ENCODE data around the gene SPEN. TPM values are rescaled to one million over a fixed set of nuclear protein-coding genes. Genes with fewer than 3 reads are reported as not detected.

SPEN gene
- total and polyA plus RNA-seq, 10 of the 15 experiments (the other 5 are each of a cell fraction or from before 2014, with no cell fraction given): 5.2 to 58.7 (median 20.1) TPM

GRCh38 chr1:15969321-15969880, 121.9 kb downstream of the SPEN start:
- Histone ChIP-seq H3K36me3 (ENCODE audit: control insufficient read depth in 2 of 2, insufficient read depth in 2 of 2, low read length in 1 of 2) (peaks cover 10 to 25% of the 10 kb centered on the region in 2 experiments), H3K9ac (ENCODE audit: control insufficient read depth, insufficient read depth, low read length) (no peak overlapping the region), H3K4me1 (ENCODE audit: control insufficient read depth, insufficient read depth, low read length) (peaks cover 35% of the 10 kb centered on the region), H3K27me3 (replicated peaks in 1 of 2; ENCODE audit: control insufficient read depth in 2 of 2, insufficient read depth in 2 of 2, low read length in 1 of 2) (no peaks in the 10 kb centered on the region), H4K20me1 (ENCODE audit: control insufficient read depth, insufficient read depth) (no peaks in the 10 kb centered on the region), H2AFZ (ENCODE audit: control insufficient read depth, low read depth, low read length) (no peak overlapping the region), H3K4me2 (ENCODE audit: control insufficient read depth, insufficient read depth) (no peak overlapping the region), H3K4me3 (no peak overlapping the region), H3K9me3 (replicated peaks; ENCODE audit: control insufficient read depth, insufficient read depth, low read length) (peaks cover 10% of the 10 kb centered on the region; the same call in 2 of the 3 replicates), H3K27ac (ENCODE audit: control insufficient read depth, insufficient read depth) (no peak overlapping the region), H3K79me2 (ENCODE audit: control insufficient read depth, insufficient read depth, low read length) (peaks cover 27% of the 10 kb centered on the region)
- ChIA-PET RAD21 (ENCODE audit: unreplicated experiment) (interaction anchor here (1.1 kb wide), 1 partner anchor 12 kb away, joined by 4 read pairs; no protein-coding TSS in a partner anchor), CTCF (interaction anchor here (1.3 to 2.6 kb wide), 2 partner anchors 10 to 154 kb away, joined by 5 to 6 read pairs; no protein-coding TSS in a partner anchor), POLR2A (interaction anchor here (0.5 kb wide), 1 partner anchor 138 kb away, joined by 10 read pairs; no protein-coding TSS in a partner anchor), SMC1A (ENCODE audit: uncharacterized antibody, unreplicated experiment) (interaction anchor here (0.5 to 1.7 kb wide), 4 partner anchors 20 to 154 kb away, joined by 3 to 5 read pairs (median 4); no protein-coding TSS in a partner anchor)
- intact Hi-C loops (cut with micrococcal nuclease; ENCODE audit: unreplicated experiment): loop anchor here (5.0 kb wide), 1 partner anchor 122 kb away; the partner anchor contains the start of gene SPEN
- in situ Hi-C loops (cut with MboI): no loop called here
- no peak for DNase-seq (ENCODE audit: low read depth, low spot score)
- TF ChIP-seq TARDBP (IDR thresholded peaks at IDR 0.05; ENCODE audit: borderline replicate concordance) (no peak), CBX5 (IDR thresholded peaks at IDR 0.05; ENCODE audit: low read depth) (no peak), SIX5 (IDR thresholded peaks at IDR 0.05; ENCODE audit: low read depth, low read length, severe bottlenecking) (no peak), FOXK2 (IDR thresholded peaks at IDR 0.05) (no peak)
- no TSS peak for BruUV-seq (replicated peaks)
- no peak for FAIRE-seq
- over 99% methylated on average over 13 of the region's 13 CpGs for WGBS (ENCODE audit: insufficient coverage, insufficient replicate concordance, low lambda C conversion rate, missing lambda C conversion rate)
- no peak for ATAC-seq

- ChIA-PET SMC1A (ENCODE audit: uncharacterized antibody, unreplicated experiment) (no interaction called here), RAD21 (ENCODE audit: unreplicated experiment) (no interaction called here), POLR2A (no interaction called here), CTCF (no interaction called here)
- Histone ChIP-seq H3K79me2 (ENCODE audit: control insufficient read depth, insufficient read depth, low read length) (peaks cover 30% of the 10 kb centered on the region), H3K27me3 (replicated peaks in 1 of 2; ENCODE audit: control insufficient read depth in 2 of 2, insufficient read depth in 2 of 2, low read length in 1 of 2) (no peaks in the 10 kb centered on the region), H3K36me3 (ENCODE audit: control insufficient read depth in 2 of 2, insufficient read depth in 2 of 2, low read length in 1 of 2) (peaks cover 10 to 25% of the 10 kb centered on the region in 2 experiments), H3K9ac (ENCODE audit: control insufficient read depth, insufficient read depth, low read length) (no peak overlapping the region), H3K27ac (ENCODE audit: control insufficient read depth, insufficient read depth) (no peak overlapping the region), H3K4me2 (ENCODE audit: control insufficient read depth, insufficient read depth) (no peak overlapping the region), H3K9me3 (replicated peaks; ENCODE audit: control insufficient read depth, insufficient read depth, low read length) (peaks cover 10% of the 10 kb centered on the region; the same call in 2 of the 3 replicates), H2AFZ (ENCODE audit: control insufficient read depth, low read depth, low read length) (no peak overlapping the region), H4K20me1 (ENCODE audit: control insufficient read depth, insufficient read depth) (no peaks in the 10 kb centered on the region), H3K4me3 (no peak overlapping the region), H3K4me1 (ENCODE audit: control insufficient read depth, insufficient read depth, low read length) (peaks cover 22% of the 10 kb centered on the region)
- in situ Hi-C loops (cut with MboI): no loop called here
- no TSS peak for BruUV-seq (replicated peaks)
- intact Hi-C loops (cut with micrococcal nuclease; ENCODE audit: unreplicated experiment): loop anchor here (10.0 kb wide), 1 partner anchor 446 kb away; the partner anchor contains the start of genes CASP9 and DNAJC16
- no peak for ATAC-seq
- no peak for FAIRE-seq
- no peak for DNase-seq (ENCODE audit: low read depth, low spot score)
- TF ChIP-seq ATF7 (IDR thresholded peaks at IDR 0.05; ENCODE audit: low read depth) (no peak), EGR1 (IDR thresholded peaks at IDR 0.05; ENCODE audit: borderline replicate concordance in 1 of 2, low read depth in 2 of 2, low read length in 2 of 2) (no peak), CBX5 (IDR thresholded peaks at IDR 0.05; ENCODE audit: low read depth) (no peak), PKNOX1 (IDR thresholded peaks at IDR 0.05) (no peak), MEF2B (IDR thresholded peaks at IDR 0.05; ENCODE audit: partially characterized antibody, poor library complexity, severe bottlenecking) (no peak), TCF12 (IDR thresholded peaks at IDR 0.05; ENCODE audit: low read depth, low read length) (no peak), BMI1 (IDR thresholded peaks at IDR 0.05; ENCODE audit: borderline replicate concordance) (no peak), ZZZ3 (IDR thresholded peaks at IDR 0.05; ENCODE audit: control insufficient read depth, insufficient read length, low read depth) (no peak)
Observed at GRCh38 chr1:15970911-15971310, 123.4 kb downstream of the SPEN start.
